A549 treated with Hydrocortisone at 1 μM for 4 hours (cell line): ENCODE measurements around the gene R3HCC1L. TPM values are rescaled to one million over a fixed set of nuclear protein-coding genes. Genes with fewer than 3 reads are reported as not detected.

ENCODE experiments used
- total RNA-seq: library from RNA; stranded (reverse); fragments of 200-300 nt; extraction: Qiagen RNA extraction; gene quantifications from 5 replicates; pipeline ENCODE4 v1.2.3, GENCODE V29; 2022

The R3HCC1L gene
- total RNA-seq, result 13.5 to 15.6 TPM (median 13.7 TPM) in 5 replicates

DNA sequence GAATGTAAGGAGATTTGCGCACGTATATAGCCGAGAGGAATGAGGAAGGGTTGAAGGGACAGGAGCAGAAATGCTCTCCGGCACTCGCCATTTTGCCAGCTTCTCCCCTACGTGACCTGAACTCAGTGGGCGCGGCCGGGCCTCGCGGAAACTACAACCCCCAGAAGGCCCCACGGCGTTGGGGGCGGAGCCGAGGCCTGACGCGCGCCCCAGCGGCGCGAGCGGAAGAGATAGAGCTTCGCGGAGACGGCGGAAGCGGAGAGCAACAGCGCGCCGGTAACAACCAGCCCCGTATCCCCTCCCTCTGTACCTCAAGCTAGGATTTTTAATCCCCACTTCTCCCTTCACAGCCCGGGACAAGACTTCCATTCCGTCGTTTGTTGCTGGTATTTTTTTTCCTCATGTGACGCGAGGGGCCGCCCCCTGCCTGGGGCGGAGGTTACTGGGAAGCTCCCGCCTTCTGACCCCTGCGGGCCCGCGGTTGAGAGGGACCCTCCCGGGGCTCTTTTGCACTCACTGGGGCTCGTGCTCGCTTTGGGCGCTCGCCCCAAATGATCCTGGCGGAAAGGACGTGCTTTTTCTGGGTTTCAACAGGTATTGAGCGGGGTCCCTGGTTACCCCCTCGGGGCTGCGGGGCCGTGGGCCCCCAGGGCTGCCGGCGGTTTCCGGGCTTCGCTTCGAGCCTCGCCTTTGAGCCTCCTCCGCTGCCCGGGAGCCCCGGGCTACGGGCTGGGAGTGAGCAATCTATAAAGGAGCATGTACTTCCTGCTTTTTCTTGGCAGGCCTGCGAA is at the start of gene R3HCC1L:
Gene R3HCC1L (plus strand): TSS at position 227 of the 791 bp plus-strand sequence. CDS start 73,458 bp downstream, outside the sequence.

DNA sequence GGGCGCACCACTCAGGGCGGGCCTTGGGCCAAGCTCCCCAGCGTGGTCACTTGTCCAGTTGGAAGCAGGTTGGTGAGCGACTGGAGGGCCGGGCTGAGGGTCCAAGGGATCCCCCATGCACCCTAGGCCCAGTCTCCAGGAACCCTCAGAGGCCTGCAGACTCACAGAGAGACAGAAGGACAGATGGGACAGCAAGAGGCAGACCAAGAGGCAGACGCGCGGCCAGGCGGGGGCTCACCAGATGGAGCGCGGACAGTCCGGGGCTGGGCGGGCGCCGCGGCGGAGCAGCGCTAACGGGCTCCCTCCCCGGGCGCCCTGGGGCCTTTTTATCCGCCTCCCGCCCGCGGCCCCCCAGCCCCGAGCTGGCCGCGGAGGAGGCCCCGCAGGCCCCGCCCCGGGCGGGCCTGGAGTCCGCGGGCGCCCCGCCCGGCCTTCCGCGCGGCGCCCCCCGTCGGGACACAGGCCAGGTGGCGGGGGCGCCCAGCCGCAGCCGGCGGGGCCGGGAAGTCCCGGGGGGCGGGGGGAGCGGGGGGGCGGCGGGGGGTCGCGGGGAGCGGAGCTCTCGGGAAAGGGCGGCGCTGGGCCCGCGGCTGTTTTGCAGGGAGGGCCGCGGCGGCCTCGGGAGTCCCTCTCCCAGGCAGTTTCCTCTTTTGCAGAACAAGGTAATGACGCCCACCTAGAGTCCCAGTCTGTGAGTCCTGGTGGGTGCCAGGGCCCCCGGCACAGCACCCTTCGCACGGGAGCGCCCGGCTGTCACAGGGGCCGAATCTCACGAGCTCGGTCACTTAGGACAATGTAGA is 133.6 kb downstream of the R3HCC1L start, which contains the start of gene LOXL4:
Gene LOXL4 (minus strand): TSS at position 301 of the 800 bp plus-strand sequence. CDS start 5,175 bp downstream, outside the sequence.

Other genes with a start within 250 kb of the R3HCC1L start
- 1.0 to 1.4 TPM (median 1.3 TPM) in 5 replicates for gene CRTAC1, start 104.0 kb upstream of the R3HCC1L start, total RNA-seq
- gene LOXL4, start 133.5 kb downstream of the R3HCC1L start, total RNA-seq, result 1.1 to 1.5 TPM (median 1.5 TPM) in 5 replicates